ENCODE measurements around the gene C1QTNF6.

- TF ChIP-seq CTCF (IDR thresholded peaks at IDR 0.05 in 2 of 3, conservative IDR thresholded peaks at IDR 0.05 in 1 of 3; ENCODE audit: borderline replicate concordance in 1 of 3, insufficient read depth in 1 of 3, low read depth in 2 of 3, low read length in 2 of 3) (no peak), EZH2 (IDR thresholded peaks at IDR 0.05) (no peak), FOSL1 (IDR thresholded peaks at IDR 0.05; ENCODE audit: low read depth) (no peak)
Observed at GRCh38 chr22:37206118-37206840, 18.2 kb upstream of the C1QTNF6 start.

Data from HCT116 (cell line).